ENCODE measurements around the gene ADPRH.

Gene ADPRH

GRCh38 chr3:119598410-119599098 lies 19.3 kb downstream of the ADPRH start:
- no peak for DNase-seq

GRCh38 chr3:119599558-119600174 lies 20.4 kb downstream of the ADPRH start:
- no peak for DNase-seq

GRCh38 chr3:119600732-119601131 lies 21.4 kb downstream of the ADPRH start:
- DNase-seq, result peak; percentile 3

GRCh38 chr3:119601154-119601553 lies 21.9 kb downstream of the ADPRH start:
- no peak for DNase-seq

- no peak for DNase-seq
These were observed 23.4 kb downstream of the ADPRH start for GRCh38 chr3:119602676-119603075.

GRCh38 chr3:119604878-119605277 lies 25.6 kb downstream of the ADPRH start:
- no peak for DNase-seq

GRCh38 chr3:119608405-119609000 lies 29.2 kb downstream of the ADPRH start:
- no peak for DNase-seq

GRCh38 chr3:119609301-119609700 lies 30.0 kb downstream of the ADPRH start:
- DNase-seq, result no peak

- no peak for DNase-seq
These were observed 32.4 kb downstream of the ADPRH start for GRCh38 chr3:119611664-119612063.

- no peak for DNase-seq
These were observed 33.9 kb downstream of the ADPRH start for GRCh38 chr3:119613201-119613600.

- no peak for DNase-seq
These were observed 34.6 kb downstream of the ADPRH start for GRCh38 chr3:119613872-119614271.

- DNase-seq, result no peak
These were observed 36.8 kb downstream of the ADPRH start for GRCh38 chr3:119616056-119616455.

GRCh38 chr3:119619094-119619493 lies 39.8 kb downstream of the ADPRH start:
- no peak for DNase-seq

GRCh38 chr3:119620899-119621298 lies 41.6 kb downstream of the ADPRH start:
- DNase-seq, result no peak

GRCh38 chr3:119624002-119624720 lies 44.9 kb downstream of the ADPRH start:
- no peak for DNase-seq

GRCh38 chr3:119625451-119626153 lies 46.3 kb downstream of the ADPRH start:
- no peak for DNase-seq

GRCh38 chr3:119626196-119626595 lies 46.9 kb downstream of the ADPRH start:
- no peak for DNase-seq

GRCh38 chr3:119627461-119627860 lies 48.2 kb downstream of the ADPRH start:
- no peak for DNase-seq

GRCh38 chr3:119628390-119628789 lies 49.1 kb downstream of the ADPRH start:
- peak; percentile 52 for DNase-seq

GRCh38 chr3:119628816-119629445 lies 49.6 kb downstream of the ADPRH start:
- DNase-seq, result no peak

GRCh38 chr3:119630128-119630879 lies 51.0 kb downstream of the ADPRH start:
- DNase-seq, result no peak

- no peak for DNase-seq
These were observed 51.6 kb downstream of the ADPRH start for GRCh38 chr3:119630880-119631329.
